ENCODE measurements around the gene KANSL1L. TPM values are rescaled to one million over a fixed set of nuclear protein-coding genes. Genes with fewer than 3 reads are reported as not detected.

KANSL1L gene
- total and polyA plus RNA-seq, 10 of the 15 experiments (the other 5 are each of a cell fraction or from before 2014, with no cell fraction given): 1.2 to 9.5 (median 3.7) TPM

GRCh38 chr2:209977386-209978239 is 193.6 kb downstream of the KANSL1L start:
- peak; percentile 76 for ATAC-seq
- DNase-seq (ENCODE audit: low read depth, low spot score): peak; percentile 21
- H3K4me3 ChIP-seq: no peak overlapping the region
- peak; percentile 86 for FAIRE-seq
- H3K79me2 ChIP-seq (ENCODE audit: control insufficient read depth, insufficient read depth, low read length): no peaks in the 10 kb centered on the region
- ChIA-PET SMC1A (ENCODE audit: uncharacterized antibody, unreplicated experiment) (interaction anchor here (0.6 to 4.0 kb wide), 11 partner anchors 14 to 409 kb away, joined by 3 to 38 read pairs (median 3); no protein-coding TSS in a partner anchor), POLR2A (no interaction called here), CTCF (interaction anchor here (0.6 to 6.1 kb wide), 22 partner anchors 9 to 422 kb away, joined by 3 to 51 read pairs (median 4); no protein-coding TSS in a partner anchor), RAD21 (ENCODE audit: unreplicated experiment) (interaction anchor here (0.9 to 3.1 kb wide), 8 partner anchors 12 to 643 kb away, joined by 3 to 34 read pairs (median 4); no protein-coding TSS in a partner anchor)
- H3K36me3 ChIP-seq (ENCODE audit: control insufficient read depth in 2 of 2, insufficient read depth in 2 of 2, low read length in 1 of 2): no peaks in the 10 kb centered on the region
- in situ Hi-C loops (cut with MboI): loop anchor here (5.0 kb wide), 1 partner anchor 220 kb away; no protein-coding TSS in a partner anchor
- no TSS peak for BruUV-seq (replicated peaks)
- no peak overlapping the region for H3K9ac ChIP-seq (ENCODE audit: control insufficient read depth, insufficient read depth, low read length)
- H2AFZ ChIP-seq (ENCODE audit: control insufficient read depth, low read depth, low read length): no peak overlapping the region
- intact Hi-C loops (cut with micrococcal nuclease; ENCODE audit: unreplicated experiment): loop anchor here (1.0 kb wide), 3 partner anchors 218 to 422 kb away; no protein-coding TSS in a partner anchor
- H3K4me1 ChIP-seq (ENCODE audit: control insufficient read depth, insufficient read depth, low read length): no peaks in the 10 kb centered on the region
- no peak overlapping the region for H3K4me2 ChIP-seq (ENCODE audit: control insufficient read depth, insufficient read depth)
- H3K9me3 ChIP-seq (replicated peaks; ENCODE audit: control insufficient read depth, insufficient read depth, low read length): no peaks in the 10 kb centered on the region
- no peak overlapping the region for H3K27ac ChIP-seq (ENCODE audit: control insufficient read depth, insufficient read depth)
- WGBS (ENCODE audit: insufficient coverage, insufficient replicate concordance, low lambda C conversion rate, missing lambda C conversion rate): 98% methylated on average over 2 of the region's 2 CpGs
- H4K20me1 ChIP-seq (ENCODE audit: control insufficient read depth, insufficient read depth): no peaks in the 10 kb centered on the region
- no peaks in the 10 kb centered on the region for H3K27me3 ChIP-seq (replicated peaks in 1 of 2; ENCODE audit: control insufficient read depth in 2 of 2, insufficient read depth in 2 of 2, low read length in 1 of 2)
- no peak for TF ChIP-seq ZNF217 (IDR thresholded peaks at IDR 0.05)
- no peak for TF ChIP-seq WRNIP1 (IDR thresholded peaks at IDR 0.05; ENCODE audit: borderline replicate concordance, low read depth, low read length)
- no peak for TF ChIP-seq MEF2A (IDR thresholded peaks at IDR 0.05; ENCODE audit: insufficient read depth, low read depth, low read length)
- no peak for TF ChIP-seq GATAD2B (conservative IDR thresholded peaks at IDR 0.05; ENCODE audit: low read depth)
- TF ChIP-seq TAF1 (IDR thresholded peaks at IDR 0.05; ENCODE audit: borderline replicate concordance, low read depth, low read length): no peak
- no peak for TF ChIP-seq SKIL (IDR thresholded peaks at IDR 0.05; ENCODE audit: low read depth, poor library complexity, severe bottlenecking)
- no peak for TF ChIP-seq SMARCA5 (IDR thresholded peaks at IDR 0.05)
- peak; percentile 50; the same call in 1 of the 2 replicates for TF ChIP-seq ZNF592 (IDR thresholded peaks at IDR 0.05)
- no peak for TF ChIP-seq EP300 (IDR thresholded peaks at IDR 0.05; ENCODE audit: borderline replicate concordance in 1 of 2, control insufficient read depth in 1 of 2, low read depth in 2 of 2, low read length in 2 of 2)
- no peak for TF ChIP-seq SUPT20H (IDR thresholded peaks at IDR 0.05; ENCODE audit: borderline replicate concordance, control insufficient read depth, low read depth, low read length)
- TF ChIP-seq PKNOX1 (IDR thresholded peaks at IDR 0.05): no peak
